GM19025 (cell line): ENCODE measurements around the gene SIPA1L3.

Experiments used
- ATAC-seq: cut with Tn5 transposase; IDR thresholded peaks from one replicate; pipeline ENCODE4 v1.9.1; 2021; ENCODE audit warnings: mild to moderate bottlenecking, low read depth, moderate library complexity; ENCODE audit not compliant: unreplicated experiment

The SIPA1L3 gene

GRCh38 chr19:37994823-37995130 lies 87.8 kb downstream of the SIPA1L3 start:
- no peak for ATAC-seq

GRCh38 chr19:37995346-37995745 lies 88.3 kb downstream of the SIPA1L3 start:
- ATAC-seq, result no peak

DNA sequence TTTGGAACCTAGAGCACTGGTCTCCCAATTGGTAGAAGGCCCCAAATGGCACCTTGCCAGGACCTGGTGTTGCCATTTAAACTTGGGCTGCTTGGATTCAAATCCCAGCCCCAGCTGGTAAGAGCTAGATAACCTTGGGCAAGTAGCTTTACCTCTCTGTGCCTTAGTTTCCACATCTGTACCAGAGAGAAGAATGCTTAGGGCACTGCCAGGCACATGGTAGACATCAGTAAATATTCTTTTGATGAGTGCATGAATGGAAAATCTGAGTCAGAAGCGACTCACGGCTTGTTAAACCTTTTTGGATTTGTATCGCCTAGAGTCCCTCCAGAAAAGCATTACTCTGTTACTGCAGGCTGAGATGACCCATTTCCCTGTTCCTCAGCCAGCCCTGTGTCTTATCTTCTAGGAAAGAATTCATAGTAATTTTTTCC lies 90.9 kb downstream of the SIPA1L3 start:
- ATAC-seq, result no peak

DNA sequence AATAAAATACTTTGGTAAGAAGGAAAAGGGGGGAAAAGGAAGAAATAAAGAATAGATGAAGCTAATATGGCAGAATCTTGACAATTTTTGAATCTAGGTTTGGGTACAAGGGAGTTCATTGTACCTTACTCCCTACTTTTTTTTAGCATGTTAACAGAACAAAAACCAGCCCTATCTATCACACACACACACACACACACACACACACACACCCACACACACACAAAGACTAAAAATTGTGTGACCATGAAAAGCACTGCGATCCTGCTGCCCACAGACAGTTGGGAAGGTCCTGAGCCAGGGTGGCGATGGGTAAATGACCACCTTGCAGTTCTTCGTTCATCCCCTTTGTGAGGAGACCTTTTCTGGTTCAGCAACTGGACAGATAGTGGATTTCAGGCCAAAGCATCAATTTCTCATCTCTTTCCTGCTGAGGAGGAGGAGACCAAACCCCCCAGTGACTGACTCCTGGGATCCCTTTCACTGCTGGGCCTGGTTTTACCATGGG lies 91.8 kb downstream of the SIPA1L3 start:
- ATAC-seq, result no peak

GRCh38 chr19:37999309-38000213 lies 92.6 kb downstream of the SIPA1L3 start:
- ATAC-seq, result no peak

DNA sequence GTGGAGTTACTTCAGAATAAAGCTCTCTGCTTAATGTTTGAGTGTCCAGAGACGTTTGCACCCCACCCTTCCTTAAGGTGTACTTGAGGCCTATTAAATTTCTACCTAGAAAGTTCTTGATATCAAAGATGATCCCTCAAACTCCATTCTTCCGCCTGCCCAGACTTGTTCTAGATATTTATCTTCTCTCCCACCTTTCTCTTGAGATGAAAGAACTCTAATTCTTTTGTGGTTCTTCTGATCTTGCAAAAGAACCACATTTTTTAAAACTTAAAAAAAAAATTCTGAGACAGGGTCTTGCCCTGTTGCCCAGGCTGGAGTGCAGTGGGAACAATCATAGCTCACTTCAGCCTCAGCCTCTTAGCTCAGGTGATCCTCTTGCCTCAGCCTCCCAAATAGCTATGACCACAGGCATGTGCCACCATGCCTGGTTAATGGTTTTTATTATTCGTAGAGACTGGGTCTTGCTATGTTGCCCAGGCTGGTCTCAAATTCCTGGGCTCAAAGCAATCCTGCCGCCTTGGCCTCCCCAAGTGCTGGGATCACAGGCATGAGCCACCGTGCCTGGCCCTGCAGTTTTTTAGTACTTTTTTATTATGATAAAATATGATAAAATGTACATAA lies 94.3 kb downstream of the SIPA1L3 start:
- ATAC-seq, result no peak

DNA sequence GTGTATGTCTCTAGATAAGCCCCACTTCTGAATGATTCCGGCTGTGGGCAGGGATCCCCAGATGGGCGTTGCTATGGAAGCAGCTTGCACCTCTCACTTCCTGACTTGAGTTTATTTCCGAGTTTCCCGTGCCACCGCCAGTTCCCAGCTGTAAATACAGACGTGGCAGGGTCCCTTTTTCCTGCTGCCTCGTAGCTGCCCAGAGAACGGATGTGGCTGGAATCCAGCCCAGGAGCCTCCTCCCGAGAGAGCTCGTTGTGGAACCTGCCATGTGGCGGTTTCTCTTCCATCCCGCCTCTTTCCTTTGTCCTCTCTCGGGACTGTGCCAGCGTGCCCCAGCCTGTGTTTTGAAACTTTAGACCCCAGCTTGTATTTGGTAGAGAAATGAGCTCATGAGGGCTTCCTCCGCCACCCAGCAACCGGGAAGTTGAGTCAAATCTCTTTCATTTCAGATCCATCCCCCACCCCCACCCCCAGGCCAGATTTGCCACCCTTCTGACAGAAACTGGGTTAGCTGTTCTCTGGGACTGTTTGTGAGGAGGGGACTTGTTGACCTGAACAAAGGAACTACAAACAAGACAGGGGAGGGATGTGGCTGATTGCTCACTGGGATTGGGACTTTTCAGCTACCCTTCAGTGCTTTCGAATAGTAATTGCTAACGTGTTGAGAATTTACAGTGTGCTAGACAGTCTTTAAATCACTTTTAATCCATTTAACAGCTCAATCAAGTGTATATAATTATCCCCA lies 96.6 kb downstream of the SIPA1L3 start:
- no peak for ATAC-seq

DNA sequence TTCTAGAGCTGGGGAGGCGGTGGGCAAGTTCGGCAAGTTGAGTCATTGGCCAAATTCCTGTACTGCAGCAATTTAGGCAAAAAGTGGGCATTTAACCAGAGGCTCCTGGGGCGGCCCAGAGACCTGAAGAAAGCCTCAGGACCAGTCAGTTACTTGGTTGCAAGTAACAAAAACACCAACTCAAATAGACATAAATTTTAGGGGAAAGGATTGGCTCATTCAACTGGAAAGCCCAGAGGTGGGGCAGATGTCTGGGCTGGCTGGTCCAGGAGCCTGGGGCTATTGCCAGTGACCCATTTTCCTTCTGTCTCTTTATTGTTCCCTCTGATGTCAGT lies 97.1 kb downstream of the SIPA1L3 start:
- no peak for ATAC-seq

DNA sequence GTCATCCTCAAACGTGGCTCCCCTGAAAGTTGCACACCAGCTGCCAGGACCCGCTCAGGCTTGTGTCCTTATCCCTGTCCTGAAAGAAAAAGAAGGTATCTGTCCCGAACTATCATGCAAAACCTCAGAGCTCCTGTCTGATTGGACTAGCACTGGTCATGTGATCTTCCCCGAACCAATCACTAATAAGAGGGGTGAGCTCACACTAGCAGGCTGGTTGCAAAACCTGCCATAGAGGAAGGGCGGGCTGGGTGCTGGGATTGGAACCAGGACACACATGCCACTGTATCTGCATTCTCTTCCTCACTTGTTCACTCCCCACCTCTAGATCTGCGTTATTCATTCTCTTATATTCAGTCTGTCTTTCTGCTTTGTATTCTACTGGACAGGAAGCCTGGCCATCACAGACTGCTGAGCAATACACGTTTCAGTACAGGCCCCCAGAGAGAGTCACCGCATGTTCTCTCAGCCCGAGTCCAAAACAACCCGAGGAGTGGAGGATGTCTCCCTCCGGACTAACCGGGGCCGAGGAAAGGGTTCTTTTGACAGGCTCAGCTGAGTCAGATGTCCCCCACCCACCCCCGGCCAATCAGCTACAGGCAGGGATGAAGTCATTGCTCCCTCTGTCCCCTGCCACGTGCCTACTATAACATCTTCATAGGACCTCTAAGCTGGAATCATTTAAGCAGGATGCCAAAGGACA lies 97.7 kb downstream of the SIPA1L3 start:
- ATAC-seq, result peak; percentile 60

- ATAC-seq, result no peak
These were observed 98.2 kb downstream of the SIPA1L3 start for GRCh38 chr19:38005224-38005614.

DNA sequence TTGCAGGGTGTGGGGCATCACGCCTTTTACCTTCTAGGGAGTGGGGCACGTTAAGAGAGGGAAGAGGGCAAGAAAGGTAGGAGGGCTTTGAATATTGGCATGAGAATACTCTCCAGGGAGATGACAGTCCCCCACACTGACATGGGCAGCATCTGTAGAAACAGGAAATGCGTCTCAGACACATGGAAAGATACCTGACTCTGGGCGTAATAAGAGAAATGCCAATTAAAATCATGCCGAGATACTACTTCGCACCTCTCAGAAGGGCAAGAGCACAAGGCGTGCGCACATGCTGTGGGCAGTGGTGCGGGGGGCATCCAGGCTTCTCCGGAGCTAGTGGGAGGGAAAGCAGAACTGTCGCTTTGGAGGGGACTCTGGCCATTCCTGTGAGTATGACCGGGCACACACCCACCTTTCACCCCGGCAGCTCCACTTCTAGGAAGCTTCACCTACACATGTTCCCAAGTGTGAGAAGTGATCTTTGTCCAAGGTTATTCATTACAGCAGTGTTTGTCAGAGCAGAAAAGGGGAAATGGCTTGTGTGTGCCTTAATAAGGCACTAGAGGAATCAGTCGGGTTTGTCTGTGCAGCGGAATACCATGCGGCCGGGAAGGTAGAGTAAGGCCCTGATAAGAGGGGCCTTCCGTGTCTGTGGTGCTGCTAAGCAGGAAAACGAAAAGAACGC lies 99.5 kb downstream of the SIPA1L3 start:
- no peak for ATAC-seq

GRCh38 chr19:38009650-38010242 lies 102.7 kb downstream of the SIPA1L3 start:
- ATAC-seq, result no peak

- no peak for ATAC-seq
These were observed 104.4 kb downstream of the SIPA1L3 start for GRCh38 chr19:38011426-38011825.

- ATAC-seq, result no peak
These were observed 105.3 kb downstream of the SIPA1L3 start for GRCh38 chr19:38012290-38012689.

DNA sequence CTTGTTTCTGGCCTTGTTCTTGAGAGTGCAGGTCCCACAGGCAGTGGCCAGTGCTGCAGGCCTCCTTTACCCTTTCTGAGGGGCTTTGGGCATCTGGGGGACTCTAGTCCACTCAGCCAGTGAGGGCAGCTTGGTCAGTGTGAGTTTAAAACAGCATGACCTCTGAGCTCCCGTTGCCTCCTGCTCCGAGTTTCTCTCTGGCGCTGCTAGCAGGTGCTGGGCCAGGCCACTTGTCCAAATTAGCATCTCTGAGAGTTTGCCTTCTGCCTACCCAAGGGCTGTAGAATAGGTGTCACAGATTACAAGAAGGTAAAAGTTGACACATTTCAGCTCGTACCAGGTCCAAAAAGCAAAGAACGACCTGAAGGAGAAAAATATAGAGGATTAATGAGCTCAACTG lies 105.9 kb downstream of the SIPA1L3 start:
- no peak for ATAC-seq

DNA sequence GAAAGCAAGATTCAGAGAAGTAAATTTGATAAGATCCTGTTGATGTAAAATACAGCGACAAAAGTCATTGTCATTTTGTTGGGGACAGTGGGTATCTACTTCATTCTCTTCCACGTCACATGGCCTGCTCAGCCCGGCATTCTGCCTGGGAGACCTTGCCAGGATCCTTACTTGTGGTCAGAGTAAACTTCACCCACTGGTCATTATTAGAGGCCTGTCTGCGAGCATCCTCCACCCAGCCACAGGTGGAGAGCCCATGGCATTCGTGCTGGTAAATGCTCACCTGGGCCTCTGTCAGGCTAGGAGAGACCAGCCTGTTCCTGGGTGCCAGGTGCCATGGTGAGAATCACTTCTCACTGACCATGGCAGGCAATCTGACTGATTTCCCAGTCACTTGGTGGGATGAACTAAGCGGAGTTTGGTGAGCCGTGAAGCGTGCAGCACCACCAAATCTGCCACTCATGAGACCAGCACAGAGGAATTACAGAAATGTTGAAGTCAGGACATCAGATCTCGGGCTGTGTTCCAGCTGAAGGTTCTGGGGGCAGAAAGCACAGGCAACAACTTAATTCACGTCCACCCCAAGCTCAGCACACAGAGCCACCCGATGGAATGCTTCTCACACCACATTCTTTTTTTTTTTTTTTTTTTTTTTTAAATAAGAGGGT lies 107.0 kb downstream of the SIPA1L3 start:
- no peak for ATAC-seq

DNA sequence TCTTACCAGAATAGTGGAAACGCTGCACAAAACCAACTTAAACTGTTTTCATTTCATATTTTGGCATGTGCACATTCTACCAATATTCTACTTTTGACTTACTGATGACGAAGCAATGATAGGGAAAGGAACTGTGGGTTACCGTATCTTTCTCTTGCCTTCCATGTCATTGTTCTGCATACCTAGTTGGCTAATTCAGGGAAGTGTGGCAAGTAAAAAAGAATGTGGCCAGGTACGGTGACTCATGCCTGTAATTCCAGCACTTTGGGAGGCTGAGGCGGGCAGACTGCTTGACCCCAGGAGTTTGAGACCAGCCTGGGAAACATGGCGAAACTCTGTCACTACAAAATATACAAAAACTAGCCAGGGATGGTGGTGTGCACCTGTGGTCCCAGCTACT lies 108.2 kb downstream of the SIPA1L3 start:
- no peak for ATAC-seq

GRCh38 chr19:38015761-38016160 lies 108.8 kb downstream of the SIPA1L3 start:
- ATAC-seq, result no peak

GRCh38 chr19:38017401-38018151 lies 110.6 kb downstream of the SIPA1L3 start:
- no peak for ATAC-seq
